HuH-7.5 (cell line): Measurements from ENCODE around the gene ALDH8A1.
"Not testable (repeated sequence)": the region's sequence is repeated elsewhere in the genome, so short reads cannot be mapped to it uniquely, and the experiment has no call there.

ENCODE experiments used
- DNase-seq: peaks from one replicate; pipeline ENCODE4 v3.0.0; 2011; ENCODE audit warnings: low spot score

Gene ALDH8A1

GRCh38 chr6:134909701-134910592 is 40.0 kb downstream of the ALDH8A1 start:
- no peak for DNase-seq

- no peak for DNase-seq
These were observed 40.9 kb downstream of the ALDH8A1 start for GRCh38 chr6:134908906-134909516.

DNA sequence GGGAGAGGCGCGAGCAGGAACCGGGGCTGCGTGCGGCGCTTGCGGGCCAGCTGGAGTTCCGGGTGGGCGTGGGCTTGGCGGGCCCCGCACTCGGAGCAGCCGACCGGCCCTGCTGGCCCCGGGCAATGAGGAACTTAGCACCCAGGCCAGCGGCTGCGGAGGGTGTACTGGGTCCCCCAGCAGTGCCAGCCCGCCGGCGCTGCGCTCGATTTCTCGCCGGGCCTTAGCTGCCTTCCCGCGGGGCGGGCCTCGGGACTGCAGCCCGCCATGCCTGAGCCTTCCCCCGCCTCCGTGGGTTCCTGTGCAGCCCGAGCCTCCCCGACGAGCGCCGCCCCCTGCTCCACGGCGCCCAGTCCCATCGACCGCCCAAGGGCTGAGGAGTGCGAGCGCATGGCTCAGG is 45.2 kb downstream of the ALDH8A1 start:
- DNase-seq = not testable (repeated sequence)

- no peak for DNase-seq
These were observed 46.5 kb downstream of the ALDH8A1 start for GRCh38 chr6:134903448-134903847.

- DNase-seq = no peak
These were observed 47.0 kb downstream of the ALDH8A1 start for GRCh38 chr6:134902936-134903335.

- DNase-seq = no peak
These were observed 47.6 kb downstream of the ALDH8A1 start for GRCh38 chr6:134902074-134902861.

DNA sequence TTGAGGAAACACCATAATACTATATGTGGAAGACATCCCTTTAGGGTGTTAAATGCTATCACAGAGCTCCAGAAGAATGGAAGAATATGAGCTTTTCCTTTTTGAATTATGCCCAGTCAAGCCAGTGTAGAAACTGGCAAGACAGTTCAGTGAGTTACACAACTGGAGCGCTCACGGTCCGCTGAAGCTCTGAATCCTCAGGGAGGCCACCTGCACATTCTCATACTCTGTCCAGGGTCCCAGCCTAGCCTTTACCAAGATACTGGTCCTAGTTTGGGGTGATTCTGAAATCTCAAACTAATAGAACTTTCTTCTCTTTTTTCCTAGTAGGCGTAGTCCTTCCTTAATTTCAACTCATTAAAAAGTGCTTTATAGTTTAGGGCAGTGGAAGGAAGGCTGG is 51.3 kb downstream of the ALDH8A1 start:
- no peak for DNase-seq

GRCh38 chr6:134898166-134898565 is 51.7 kb downstream of the ALDH8A1 start:
- DNase-seq = not testable (repeated sequence)

- no peak for DNase-seq
These were observed 53.0 kb downstream of the ALDH8A1 start for GRCh38 chr6:134896910-134897309.

- no peak for DNase-seq
These were observed 55.1 kb downstream of the ALDH8A1 start for GRCh38 chr6:134894800-134895199.

DNA sequence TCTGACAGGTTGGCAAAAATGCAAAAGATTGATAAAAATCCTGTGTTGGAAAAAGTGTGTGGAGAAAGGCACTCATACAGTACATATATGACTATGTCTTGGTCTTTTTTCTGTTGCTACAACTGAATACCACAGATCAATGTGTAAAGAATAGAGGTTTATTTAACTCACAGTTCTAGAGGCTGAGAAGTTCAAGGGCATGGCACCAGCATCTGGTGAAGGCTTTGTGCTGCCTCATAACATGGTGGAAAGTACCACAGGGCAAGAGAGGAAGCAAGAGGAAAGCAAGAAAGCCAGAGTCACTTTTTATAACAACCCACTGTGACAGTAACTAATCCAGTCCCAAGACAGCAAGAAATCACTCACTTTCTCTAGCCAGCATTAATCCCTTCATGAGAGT is 57.5 kb downstream of the ALDH8A1 start:
- DNase-seq = no peak

DNA sequence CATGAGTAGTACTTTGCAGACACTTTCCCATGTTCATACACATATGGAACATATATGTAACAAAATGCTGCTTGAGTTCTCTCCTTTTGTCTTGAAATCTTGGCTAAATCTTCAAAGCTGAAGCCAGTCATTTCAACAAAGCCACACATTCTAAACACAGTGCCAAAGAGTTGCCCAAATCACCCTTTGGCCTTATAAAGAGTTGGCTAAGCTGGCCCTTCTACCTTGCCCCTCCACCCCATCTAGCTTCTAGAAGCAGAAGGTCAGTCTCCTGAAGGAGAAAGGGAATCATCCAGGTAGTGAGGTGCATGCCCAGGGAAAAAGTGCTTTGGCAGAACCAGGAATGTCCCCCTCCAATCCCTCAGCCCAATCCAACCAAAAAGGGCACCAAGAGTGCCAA is 58.3 kb downstream of the ALDH8A1 start:
- no peak for DNase-seq

DNA sequence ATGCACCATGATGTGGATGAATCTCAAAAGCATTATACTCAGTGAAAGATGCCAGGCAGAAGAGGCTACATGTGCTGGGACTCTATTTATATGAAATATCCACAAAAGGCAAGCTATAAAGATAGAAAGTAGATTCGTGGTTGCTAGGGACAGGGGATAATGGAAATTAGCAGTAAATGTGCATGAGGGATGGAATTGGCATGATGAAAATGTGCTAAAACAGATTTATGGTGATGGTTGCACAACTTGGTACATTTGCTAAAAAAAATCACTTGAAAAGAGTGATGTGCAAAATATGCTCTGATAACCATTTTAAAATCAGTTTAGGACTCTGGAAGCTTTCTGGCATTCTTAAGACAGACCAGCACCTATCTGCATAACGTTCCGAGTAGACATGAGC is 61.6 kb downstream of the ALDH8A1 start:
- no peak for DNase-seq

GRCh38 chr6:134884752-134885151 is 65.1 kb downstream of the ALDH8A1 start:
- DNase-seq = no peak

DNA sequence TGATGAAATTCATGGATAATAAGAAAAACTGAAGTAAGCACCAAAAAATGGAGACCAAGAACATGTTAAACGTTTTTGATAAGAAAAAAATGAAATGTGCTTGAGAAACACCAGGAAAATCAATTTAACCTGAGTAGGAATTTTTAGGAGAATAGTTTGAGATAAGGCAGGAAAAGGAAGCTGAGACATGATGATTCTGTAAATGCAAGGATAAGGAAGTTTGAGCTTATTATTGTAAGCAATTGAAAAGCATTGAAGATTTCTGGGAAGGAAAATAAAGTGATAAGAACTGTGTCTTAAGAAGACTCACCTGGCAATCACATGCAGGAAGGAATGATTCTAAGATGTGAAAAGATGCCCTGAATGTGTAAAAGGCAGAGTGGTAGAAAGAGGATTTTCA is 66.6 kb downstream of the ALDH8A1 start:
- no peak for DNase-seq

GRCh38 chr6:134882426-134883038 is 67.4 kb downstream of the ALDH8A1 start:
- DNase-seq = peak; percentile 56

DNA sequence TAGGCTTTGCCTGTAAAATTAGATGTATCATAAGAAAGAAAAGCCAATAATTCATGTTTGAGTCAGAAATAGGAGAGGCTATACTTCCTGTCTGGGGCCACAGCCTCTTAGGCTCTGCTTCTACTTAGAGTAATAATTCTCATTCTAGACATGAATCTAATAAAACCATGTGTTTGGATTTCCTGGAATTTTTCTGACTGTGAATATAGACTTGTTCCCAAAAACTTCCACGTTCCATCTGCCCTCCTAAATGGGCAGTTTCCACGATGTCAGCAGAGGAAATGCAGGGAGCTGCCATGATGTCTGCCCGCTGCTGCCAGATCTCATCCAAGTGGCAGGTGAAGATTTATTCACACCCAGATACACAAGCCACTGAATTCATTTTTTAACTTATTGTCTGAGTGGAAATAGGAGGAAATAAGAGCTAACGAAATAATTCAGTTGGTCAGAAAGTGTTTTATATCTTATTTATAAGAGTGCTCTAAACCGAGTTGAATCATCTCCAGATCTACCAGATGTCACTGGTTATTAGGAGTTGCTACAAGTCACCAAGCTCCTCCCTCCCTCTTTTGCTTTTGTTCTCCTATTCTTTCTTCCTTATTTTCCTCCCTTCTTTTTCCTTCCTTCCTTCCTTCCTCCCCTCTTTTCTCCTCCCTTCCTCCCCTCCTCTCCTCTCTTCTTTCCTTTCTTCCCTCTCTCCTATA is 69.3 kb downstream of the ALDH8A1 start:
- no peak for DNase-seq

DNA sequence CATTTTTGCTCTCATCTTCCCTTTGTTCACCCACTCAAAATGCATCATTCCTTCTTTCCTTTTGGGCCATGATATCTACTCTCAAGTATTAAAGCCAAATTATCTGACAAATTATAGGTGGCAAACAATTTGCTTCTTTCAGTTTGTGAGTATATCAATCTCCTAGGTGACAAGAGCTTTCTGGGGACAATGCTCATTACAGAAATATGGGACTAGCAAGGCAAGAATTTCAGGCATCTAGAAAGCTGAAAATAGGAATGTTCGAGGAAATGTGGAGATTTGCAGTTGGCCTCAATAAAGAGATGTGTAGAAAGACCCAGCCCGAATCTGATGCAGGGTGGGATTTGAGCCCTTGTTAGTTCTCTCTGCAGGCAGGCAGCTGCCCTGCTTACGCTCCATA is 71.8 kb downstream of the ALDH8A1 start:
- no peak for DNase-seq

- DNase-seq = no peak
These were observed 74.5 kb downstream of the ALDH8A1 start for GRCh38 chr6:134875367-134875766.

DNA sequence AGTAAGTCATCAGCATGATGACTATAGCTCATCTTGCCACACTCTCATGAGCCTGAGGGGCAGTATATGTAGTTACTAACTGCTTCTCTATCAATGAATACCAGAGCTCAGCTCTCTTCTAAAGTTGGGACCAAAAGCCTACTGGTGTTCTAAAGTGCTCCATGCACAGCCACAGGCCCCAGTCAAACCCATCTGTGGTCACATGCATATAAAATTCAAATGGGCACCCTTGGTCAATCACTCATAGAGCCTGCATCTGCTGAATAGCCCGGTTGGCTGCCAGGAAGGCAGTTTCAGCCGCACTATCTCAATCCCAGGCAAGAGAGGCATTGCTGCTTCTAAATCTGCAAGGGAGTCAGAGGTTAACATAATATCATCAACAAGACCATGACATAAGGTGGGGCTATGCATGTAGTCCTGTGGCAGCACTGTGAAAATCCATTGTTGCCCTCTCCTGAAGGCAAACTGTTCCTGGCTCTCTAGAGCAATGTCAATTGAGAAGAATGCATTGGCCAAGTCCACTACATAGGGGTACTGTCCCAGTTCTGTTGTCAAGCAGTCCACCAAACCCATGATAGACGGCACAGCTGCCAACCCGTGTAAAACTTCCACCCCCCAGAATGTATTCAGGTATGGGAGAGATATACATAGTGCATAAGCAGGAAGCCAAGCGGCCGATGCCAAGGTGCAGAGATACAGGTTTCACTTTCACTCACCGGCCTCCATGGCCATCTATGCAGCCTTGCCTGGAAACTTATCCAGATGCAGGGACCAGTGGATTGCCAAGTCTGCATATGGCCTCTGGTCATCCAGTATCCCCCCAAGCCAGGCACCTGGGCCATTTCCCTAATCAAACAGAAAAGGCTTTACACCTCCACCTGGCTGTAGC is 76.2 kb downstream of the ALDH8A1 start:
- DNase-seq = no peak
